OCI-LY7 (cell line): Measurements from ENCODE around the gene SCGB1C1.

ENCODE experiments used
- CTCF ChIP-seq: fragments of 200-600 bp; sonication (generic); conservative IDR thresholded peaks from 2 replicates; pipeline ENCODE4 v1.5.1; 2014; ENCODE audit warnings: mild to moderate bottlenecking, antibody characterized with exemption, low read length, moderate library complexity, mixed read lengths
- EZH2phosphoT487 ChIP-seq: fragments of 200-600 bp; sonication (generic); IDR thresholded peaks from 2 replicates; pipeline ENCODE4 v1.6.1; 2018; ENCODE audit warnings: low read depth, borderline replicate concordance, mild to moderate bottlenecking, mixed run types, antibody characterized with exemption, low read length, moderate library complexity, mixed read lengths

- TF ChIP-seq CTCF = no peak
- TF ChIP-seq EZH2phosphoT487 = no peak
Measured at GRCh38 chr11:241634-242033, 48.8 kb downstream of the SCGB1C1 start.
